ENCODE results near the gene ZMYND8. TPM values are rescaled to one million over a fixed set of nuclear protein-coding genes. Genes with fewer than 3 reads are reported as not detected.
"Not testable (repeated sequence)": the region's sequence is repeated elsewhere in the genome, so short reads cannot be mapped to it uniquely, and the experiment has no call there.

ZMYND8 gene
- total RNA-seq, 4 donors from 2014 or later, result 22.7 to 44.5 (median 28.6) TPM

DNA sequence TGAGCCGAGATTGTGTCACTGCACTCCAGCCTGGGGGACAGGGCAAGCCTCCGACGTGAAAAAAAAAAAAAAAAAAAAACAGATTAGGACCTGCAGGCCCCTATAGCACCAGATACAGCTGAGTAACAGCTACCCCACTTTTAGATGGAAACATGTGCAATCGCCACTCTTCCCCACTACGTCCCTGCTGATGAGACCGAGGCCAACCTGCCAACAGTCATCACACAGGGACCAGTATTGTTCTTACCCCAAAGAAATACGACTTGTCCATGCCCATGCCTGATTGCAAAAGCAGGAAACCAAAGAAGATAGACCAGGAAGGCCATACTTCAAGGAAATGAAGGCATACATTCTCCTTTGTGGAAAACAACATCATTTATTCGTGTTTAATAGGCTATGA lies 45.8 kb downstream of the ZMYND8 start:
- no peak for ATAC-seq (ENCODE audit: low FRiP score)
- no peak for DNase-seq (ENCODE audit: low spot score)
- TF ChIP-seq, protein P1, sequence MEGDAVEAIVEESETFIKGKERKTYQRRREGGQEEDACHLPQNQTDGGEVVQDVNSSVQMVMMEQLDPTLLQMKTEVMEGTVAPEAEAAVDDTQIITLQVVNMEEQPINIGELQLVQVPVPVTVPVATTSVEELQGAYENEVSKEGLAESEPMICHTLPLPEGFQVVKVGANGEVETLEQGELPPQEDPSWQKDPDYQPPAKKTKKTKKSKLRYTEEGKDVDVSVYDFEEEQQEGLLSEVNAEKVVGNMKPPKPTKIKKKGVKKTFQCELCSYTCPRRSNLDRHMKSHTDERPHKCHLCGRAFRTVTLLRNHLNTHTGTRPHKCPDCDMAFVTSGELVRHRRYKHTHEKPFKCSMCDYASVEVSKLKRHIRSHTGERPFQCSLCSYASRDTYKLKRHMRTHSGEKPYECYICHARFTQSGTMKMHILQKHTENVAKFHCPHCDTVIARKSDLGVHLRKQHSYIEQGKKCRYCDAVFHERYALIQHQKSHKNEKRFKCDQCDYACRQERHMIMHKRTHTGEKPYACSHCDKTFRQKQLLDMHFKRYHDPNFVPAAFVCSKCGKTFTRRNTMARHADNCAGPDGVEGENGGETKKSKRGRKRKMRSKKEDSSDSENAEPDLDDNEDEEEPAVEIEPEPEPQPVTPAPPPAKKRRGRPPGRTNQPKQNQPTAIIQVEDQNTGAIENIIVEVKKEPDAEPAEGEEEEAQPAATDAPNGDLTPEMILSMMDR (IDR thresholded peaks at IDR 0.05), result no peak

- DNase-seq (ENCODE audit: low spot score) (no peak), ATAC-seq (ENCODE audit: low FRiP score) (no peak)
- TF ChIP-seq, protein P1 (IDR thresholded peaks at IDR 0.05), result no peak
Measured at GRCh38 chr20:47309806-47310426, 46.6 kb downstream of the ZMYND8 start.

GRCh38 chr20:47309394-47309793 lies 47.1 kb downstream of the ZMYND8 start:
- DNase-seq (ENCODE audit: low spot score), result no peak
- TF ChIP-seq, protein P1 (IDR thresholded peaks at IDR 0.05), result no peak
- no peak for ATAC-seq (ENCODE audit: low FRiP score)

DNA sequence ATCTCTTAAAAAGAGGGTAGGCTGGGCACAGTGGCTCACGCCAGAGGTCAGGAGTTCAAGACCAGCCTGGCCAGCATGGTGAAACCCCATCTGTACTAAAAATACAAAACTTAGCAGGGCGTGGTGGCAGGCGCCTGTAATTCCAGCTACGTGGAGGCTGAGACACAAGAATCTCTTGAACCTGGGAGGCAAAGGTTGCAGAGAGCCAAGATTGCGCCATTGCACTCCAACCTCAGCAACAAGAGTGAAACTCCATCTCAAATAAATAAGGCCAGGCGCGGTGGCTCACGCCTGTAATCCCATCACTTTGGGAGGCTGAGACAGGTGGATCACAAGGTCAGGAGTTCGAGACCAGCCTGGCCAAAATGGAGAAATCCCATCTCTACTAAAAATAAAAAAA lies 48.9 kb downstream of the ZMYND8 start:
- DNase-seq (ENCODE audit: low spot score); ATAC-seq (ENCODE audit: low FRiP score): not testable (repeated sequence)

GRCh38 chr20:47306755-47307370 lies 49.6 kb downstream of the ZMYND8 start:
- DNase-seq (ENCODE audit: low spot score), result no peak
- ATAC-seq (ENCODE audit: low FRiP score), result no peak
- TF ChIP-seq, protein P1 (IDR thresholded peaks at IDR 0.05), result no peak

DNA sequence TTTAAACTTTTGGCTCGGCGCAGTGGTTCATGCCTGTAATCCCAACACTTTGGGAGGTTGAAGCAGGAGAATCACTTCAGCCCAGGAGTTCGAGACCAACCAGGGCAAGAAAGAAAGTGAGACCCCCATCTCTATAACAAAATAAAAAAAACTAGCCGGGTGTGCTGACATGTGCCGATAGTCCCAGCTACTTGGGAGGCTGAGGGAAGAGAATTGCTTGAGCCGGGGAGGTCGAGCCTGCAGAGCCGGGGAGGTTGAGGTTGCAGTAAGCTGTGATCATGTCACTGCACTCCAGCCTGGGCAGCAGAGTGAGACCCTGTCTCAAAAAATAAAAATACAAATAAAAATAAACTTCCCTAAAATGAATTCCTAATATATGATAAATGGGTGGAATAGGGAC lies 50.4 kb downstream of the ZMYND8 start:
- ATAC-seq (ENCODE audit: low FRiP score) (no peak), DNase-seq (ENCODE audit: low spot score) (no peak)
- TF ChIP-seq, protein P1 (IDR thresholded peaks at IDR 0.05), result no peak

GRCh38 chr20:47305667-47306066 lies 50.8 kb downstream of the ZMYND8 start:
- no peak for DNase-seq (ENCODE audit: low spot score)
- TF ChIP-seq, protein P1 (IDR thresholded peaks at IDR 0.05), result no peak
- no peak for ATAC-seq (ENCODE audit: low FRiP score)
